IgD-negative memory B cell (primary cell): ENCODE measurements around the gene RPL37A. TPM values are rescaled to one million over a fixed set of nuclear protein-coding genes. Genes with fewer than 3 reads are reported as not detected.
A peak's percentile ranks its signal among the peaks of the same experiment; 100 is the strongest.

Source experiments
- H3K27ac Mint-ChIP-seq, 3 donors: one replicate each; pipeline ENCODE4 v1.8.0; 2020 to 2022; ENCODE audit warnings: mild to moderate bottlenecking in 3 of 3, mixed read lengths in 3 of 3, moderate library complexity in 1 of 3
- H3K27me3 Mint-ChIP-seq: one replicate; pipeline ENCODE4 v1.8.0; 2021; ENCODE audit warnings: mixed read lengths
- H3K36me3 Mint-ChIP-seq: one replicate; pipeline ENCODE4 v1.8.0; 2020; ENCODE audit warnings: mild to moderate bottlenecking, mixed read lengths
- H3K4me1 Mint-ChIP-seq, 3 donors: one replicate each; pipeline ENCODE4 v1.8.0; 2020 to 2022; ENCODE audit warnings: mixed read lengths in 3 of 3, mild to moderate bottlenecking in 1 of 3
- H3K4me3 Mint-ChIP-seq, 4 donors: one replicate each; pipeline ENCODE4 v1.8.0; 2020 to 2022; ENCODE audit warnings: mild to moderate bottlenecking in 4 of 4, mixed read lengths in 4 of 4, moderate library complexity in 3 of 4
- H3K9me3 Mint-ChIP-seq, 3 donors: one replicate each; pipeline ENCODE4 v1.8.0; 2020 to 2021; ENCODE audit warnings: mixed read lengths in 3 of 3, mild to moderate bottlenecking in 1 of 3
- polyA plus RNA-seq: library from polyadenylated mRNA; unstranded; fragments of 300-500 nt; fragmentation: Illumina TruSeq; gene quantifications from one replicate; pipeline ENCODE4 v1.2.3, GENCODE V29; 2021

RPL37A gene
- polyA plus RNA-seq, 1 donor from 2014 or later, result 4,003 TPM

- H3K27ac Mint-ChIP-seq, result no peak overlapping the region
- H3K27me3 Mint-ChIP-seq, result no peaks in the 10 kb centered on the region
- H3K4me1 Mint-ChIP-seq, result peaks cover 8 to 11% (median 10%) of the 10 kb centered on the region in 3 donors
- peaks cover 6% of the 10 kb centered on the region for H3K36me3 Mint-ChIP-seq
- H3K4me3 Mint-ChIP-seq, result no peak overlapping the region
- H3K9me3 Mint-ChIP-seq, result no peaks in the 10 kb centered on the region
Measured at GRCh38 chr2:216478151-216478550, 20.5 kb upstream of the RPL37A start.

DNA sequence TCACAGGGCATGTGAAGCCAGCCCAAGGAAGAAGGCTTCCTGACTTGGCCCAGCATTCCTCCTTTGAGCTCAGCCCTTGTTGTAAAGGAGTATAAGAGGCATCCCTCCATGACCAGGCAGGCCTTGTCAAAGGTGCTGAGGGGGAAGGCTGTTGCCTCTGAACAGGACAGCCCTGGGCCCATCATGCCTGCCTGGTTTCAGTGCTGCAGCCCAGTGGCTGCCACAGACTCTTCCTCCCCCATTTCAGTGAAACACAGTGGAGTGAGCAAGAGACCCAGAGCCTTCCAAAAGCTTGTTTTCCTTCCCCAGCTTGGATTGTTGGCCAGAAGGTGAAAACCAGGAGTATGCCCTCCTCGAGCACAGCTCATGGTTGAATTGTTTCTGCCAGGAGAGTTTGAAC is 19.9 kb upstream of the RPL37A start:
- Mint-ChIP-seq H3K9me3 (no peaks in the 10 kb centered on the region), H3K4me1 (peaks cover 8 to 11% (median 10%) of the 10 kb centered on the region in 3 donors), H3K4me3 (no peak overlapping the region), H3K36me3 (peaks cover 6% of the 10 kb centered on the region), H3K27ac (no peak overlapping the region), H3K27me3 (no peaks in the 10 kb centered on the region)

GRCh38 chr2:216480221-216480620 is 18.4 kb upstream of the RPL37A start:
- no peak overlapping the region for H3K4me3 Mint-ChIP-seq
- peaks cover 6% of the 10 kb centered on the region for H3K36me3 Mint-ChIP-seq
- no peak overlapping the region for H3K27ac Mint-ChIP-seq
- no peaks in the 10 kb centered on the region for H3K9me3 Mint-ChIP-seq
- H3K4me1 Mint-ChIP-seq, result peaks cover 3 to 5% (median 5%) of the 10 kb centered on the region in 3 donors
- no peaks in the 10 kb centered on the region for H3K27me3 Mint-ChIP-seq

DNA sequence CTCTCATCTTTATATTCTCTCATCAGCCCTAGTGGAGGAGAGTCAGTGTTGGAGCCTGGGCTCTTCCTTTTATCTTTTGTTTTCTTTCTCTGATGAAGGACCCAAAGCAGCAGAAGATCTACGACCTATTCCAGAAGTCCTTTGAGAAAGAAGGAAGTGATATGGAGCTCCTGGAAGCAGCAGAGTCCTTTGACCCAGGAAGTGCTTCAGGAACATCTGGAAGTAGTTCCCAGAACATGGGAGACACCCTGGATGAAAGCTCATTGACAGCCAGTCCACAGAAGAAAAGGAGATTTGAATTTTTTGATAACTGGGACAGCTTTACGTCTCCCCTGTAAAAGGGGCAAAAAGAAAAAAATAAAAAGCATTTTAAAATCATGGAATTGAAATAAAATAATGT is 16.0 kb upstream of the RPL37A start:
- no peaks in the 10 kb centered on the region for H3K27me3 Mint-ChIP-seq
- H3K4me1 Mint-ChIP-seq, result no peaks in the 10 kb centered on the region
- H3K4me3 Mint-ChIP-seq, result no peak overlapping the region
- peak overlapping the region in 1 of 3 donors; percentile 62 for H3K27ac Mint-ChIP-seq
- H3K36me3 Mint-ChIP-seq, result peaks cover 6% of the 10 kb centered on the region
- no peaks in the 10 kb centered on the region for H3K9me3 Mint-ChIP-seq

GRCh38 chr2:216485237-216485636 is 13.4 kb upstream of the RPL37A start:
- Mint-ChIP-seq H3K27me3 (no peaks in the 10 kb centered on the region), H3K4me3 (no peak overlapping the region), H3K4me1 (peaks cover 0 to 3% (median 2%) of the 10 kb centered on the region in 3 donors), H3K9me3 (no peaks in the 10 kb centered on the region), H3K27ac (peak overlapping the region in 1 of 3 donors; percentile 88), H3K36me3 (peaks cover 4% of the 10 kb centered on the region)

GRCh38 chr2:216485745-216486144 is 12.9 kb upstream of the RPL37A start:
- H3K4me1 Mint-ChIP-seq, result peaks cover 0 to 3% (median 3%) of the 10 kb centered on the region in 3 donors
- H3K27me3 Mint-ChIP-seq, result no peaks in the 10 kb centered on the region
- H3K4me3 Mint-ChIP-seq, result no peak overlapping the region
- peaks cover 4% of the 10 kb centered on the region for H3K36me3 Mint-ChIP-seq
- H3K9me3 Mint-ChIP-seq, result no peaks in the 10 kb centered on the region
- no peak overlapping the region for H3K27ac Mint-ChIP-seq

DNA sequence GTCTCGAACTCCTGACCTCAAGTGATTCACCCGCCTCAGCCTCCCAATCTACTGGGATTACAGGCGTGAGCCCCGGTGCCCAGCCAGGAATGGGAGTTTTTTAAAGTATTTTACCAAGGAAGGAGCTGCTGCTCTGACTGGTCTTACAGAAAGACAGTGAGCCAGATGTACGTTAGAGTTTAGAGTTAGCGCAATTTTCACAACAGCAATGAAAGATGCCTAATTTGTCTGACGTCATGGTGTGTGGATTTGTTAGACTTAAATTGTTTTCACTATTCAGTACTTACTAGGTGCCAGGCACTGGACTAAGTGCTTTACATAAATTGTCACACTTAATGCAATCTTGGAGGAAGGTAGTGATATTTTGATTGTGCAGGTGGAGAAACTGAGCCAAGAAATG is 12.4 kb upstream of the RPL37A start:
- H3K36me3 Mint-ChIP-seq, result peaks cover 4% of the 10 kb centered on the region
- H3K27me3 Mint-ChIP-seq, result no peaks in the 10 kb centered on the region
- no peak overlapping the region for H3K27ac Mint-ChIP-seq
- no peak overlapping the region for H3K4me3 Mint-ChIP-seq
- H3K9me3 Mint-ChIP-seq, result no peaks in the 10 kb centered on the region
- H3K4me1 Mint-ChIP-seq, result peaks cover 0 to 5% (median 3%) of the 10 kb centered on the region in 3 donors

- Mint-ChIP-seq H3K27ac (no peak overlapping the region), H3K36me3 (peaks cover 4% of the 10 kb centered on the region)
Measured at GRCh38 chr2:216486708-216487107, 11.9 kb upstream of the RPL37A start.

DNA sequence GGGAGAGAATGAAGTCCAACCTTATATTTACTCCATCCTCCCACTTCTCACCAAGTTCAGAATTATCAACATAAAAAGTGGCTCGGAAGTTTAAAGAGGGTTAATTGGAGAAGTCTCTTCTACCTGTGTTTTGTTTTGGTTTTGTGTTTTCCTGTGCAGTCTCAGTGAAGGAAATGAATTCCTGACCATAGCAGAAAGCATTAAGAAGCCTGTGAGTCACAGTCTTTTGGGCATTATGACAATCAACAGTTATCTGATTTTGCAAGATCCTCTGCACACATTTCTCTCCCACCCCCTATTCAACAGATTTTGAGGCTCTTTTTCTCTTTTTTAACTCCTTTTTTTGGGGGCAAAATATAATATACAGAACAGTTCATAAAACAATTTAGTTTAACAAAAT is 8.6 kb upstream of the RPL37A start:
- H3K36me3 Mint-ChIP-seq, result no peaks in the 10 kb centered on the region
- H3K9me3 Mint-ChIP-seq, result no peaks in the 10 kb centered on the region
- peaks cover 1% of the 10 kb centered on the region for H3K27me3 Mint-ChIP-seq
- H3K4me1 Mint-ChIP-seq, result peaks cover 20 to 31% (median 25%) of the 10 kb centered on the region in 3 donors
- H3K27ac Mint-ChIP-seq, result no peak overlapping the region
- H3K4me3 Mint-ChIP-seq, result peak overlapping the region in 1 of 4 donors; percentile 9

More at GRCh38 chr2:216486708-216487107, 11.9 kb upstream of the RPL37A start:
- H3K27me3 Mint-ChIP-seq, result no peaks in the 10 kb centered on the region
- no peaks in the 10 kb centered on the region for H3K9me3 Mint-ChIP-seq
- peaks cover 2 to 6% (median 6%) of the 10 kb centered on the region in 3 donors for H3K4me1 Mint-ChIP-seq
- H3K4me3 Mint-ChIP-seq, result no peak overlapping the region

- Mint-ChIP-seq H3K27ac (peak overlapping the region; percentile 80 to 94 (median 82)), H3K4me3 (peak overlapping the region; percentile 39 to 89 (median 66)), H3K27me3 (peaks cover 1% of the 10 kb centered on the region)
Measured at GRCh38 chr2:216491793-216492596, 6.6 kb upstream of the RPL37A start.

GRCh38 chr2:216492597-216493333 is 5.9 kb upstream of the RPL37A start:
- Mint-ChIP-seq H3K36me3 (peaks cover 3% of the 10 kb centered on the region), H3K9me3 (no peaks in the 10 kb centered on the region), H3K4me1 (peaks cover 31 to 43% (median 39%) of the 10 kb centered on the region in 3 donors), H3K4me3 (peak overlapping the region; percentile 39 to 89 (median 66)), H3K27ac (peak overlapping the region; percentile 80 to 94 (median 82)), H3K27me3 (peaks cover 1% of the 10 kb centered on the region)

More at GRCh38 chr2:216491793-216492596, 6.6 kb upstream of the RPL37A start:
- peaks cover 3% of the 10 kb centered on the region for H3K36me3 Mint-ChIP-seq
- no peaks in the 10 kb centered on the region for H3K9me3 Mint-ChIP-seq
- H3K4me1 Mint-ChIP-seq, result peaks cover 25 to 38% (median 32%) of the 10 kb centered on the region in 3 donors

DNA sequence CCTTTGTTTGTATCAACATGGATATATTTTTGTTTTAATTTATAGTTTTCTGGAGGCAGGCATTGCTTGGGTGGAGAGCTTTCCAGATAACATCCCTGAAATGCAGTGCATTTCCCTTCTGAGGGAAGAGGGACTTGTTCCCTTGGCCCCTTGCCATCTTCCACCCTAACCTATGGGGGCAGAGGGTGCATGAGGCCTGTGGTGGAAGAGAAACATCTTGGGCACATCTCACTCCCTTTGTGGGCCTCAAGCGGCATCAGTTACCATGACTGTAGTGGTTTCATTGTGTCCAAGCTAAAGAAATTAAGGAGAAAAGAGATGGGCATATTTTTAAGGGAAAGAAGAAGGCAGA is 5.3 kb upstream of the RPL37A start:
- Mint-ChIP-seq H3K9me3 (no peaks in the 10 kb centered on the region), H3K4me1 (peaks cover 35 to 48% (median 39%) of the 10 kb centered on the region in 3 donors), H3K27me3 (peaks cover 1% of the 10 kb centered on the region), H3K27ac (peak overlapping the region; percentile 65 to 80 (median 76)), H3K36me3 (peaks cover 3% of the 10 kb centered on the region), H3K4me3 (peak overlapping the region in 2 of 4 donors; percentile 50 to 73)

GRCh38 chr2:216495656-216496055 is 3.0 kb upstream of the RPL37A start:
- Mint-ChIP-seq H3K4me1 (peaks cover 51 to 58% (median 54%) of the 10 kb centered on the region in 3 donors), H3K4me3 (peak overlapping the region in 1 of 4 donors; percentile 66), H3K36me3 (peaks cover 5% of the 10 kb centered on the region), H3K27ac (no peak overlapping the region), H3K27me3 (peaks cover 1% of the 10 kb centered on the region), H3K9me3 (no peaks in the 10 kb centered on the region)

GRCh38 chr2:216497382-216498069 is 1.1 kb upstream of the RPL37A start:
- H3K27ac Mint-ChIP-seq, result peak overlapping the region; percentile 61 to 96 (median 86)

DNA sequence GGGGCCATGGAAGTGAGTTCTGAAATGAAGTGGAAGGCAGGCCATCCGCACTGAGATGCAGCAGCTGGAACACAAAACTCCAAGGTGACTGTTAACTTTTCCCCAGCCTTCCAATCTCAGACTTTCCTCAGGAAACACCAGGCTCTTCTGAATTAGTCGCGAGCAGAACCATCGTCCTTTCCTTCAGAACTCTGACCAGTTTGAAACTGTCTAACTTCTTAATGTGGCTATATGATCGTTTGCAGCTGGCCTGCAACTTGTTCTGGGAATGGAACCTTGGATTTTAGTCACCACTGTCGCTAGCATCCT is 620 bp upstream of the RPL37A start:
- H3K27me3 Mint-ChIP-seq, result no peaks in the 10 kb centered on the region
- peaks cover 42 to 47% (median 46%) of the 10 kb centered on the region in 3 donors for H3K4me1 Mint-ChIP-seq

More at GRCh38 chr2:216497382-216498069, 1.1 kb upstream of the RPL37A start:
- H3K9me3 Mint-ChIP-seq, result no peaks in the 10 kb centered on the region
- no peaks in the 10 kb centered on the region for H3K27me3 Mint-ChIP-seq
- H3K36me3 Mint-ChIP-seq, result peaks cover 5% of the 10 kb centered on the region
- peak overlapping the region; percentile 91 to 98 (median 95) for H3K4me3 Mint-ChIP-seq
- H3K4me1 Mint-ChIP-seq, result peaks cover 46 to 50% (median 47%) of the 10 kb centered on the region in 3 donors

More for the DNA sequence above, 620 bp upstream of the RPL37A start:
- Mint-ChIP-seq H3K9me3 (no peaks in the 10 kb centered on the region), H3K36me3 (peaks cover 5% of the 10 kb centered on the region), H3K27ac (peak overlapping the region; percentile 61 to 96 (median 86)), H3K4me3 (peak overlapping the region; percentile 91 to 98 (median 95))
